NCI-H526 treated with DMSO at 0.1 percent for 48 hours (cell line): ENCODE measurements around the gene C11orf21.

Experiments
- DNase-seq: peaks from one replicate; lab custom pipeline; 2025; lab: John Stamatoyannopoulos, UW

The C11orf21 gene

DNA sequence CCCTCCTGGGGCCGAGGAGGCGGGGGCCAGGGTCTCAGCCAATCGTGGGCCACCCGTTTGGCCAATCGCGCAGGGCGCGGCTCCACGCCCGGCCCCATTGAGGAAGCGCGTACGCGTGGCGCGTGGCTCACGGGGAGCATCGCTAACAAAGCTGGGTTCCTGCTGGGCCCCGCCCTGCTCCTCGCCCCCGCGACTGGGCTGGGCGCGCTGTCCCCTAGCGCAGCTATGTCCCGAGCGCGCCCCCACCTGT, 30.7 kb downstream of the C11orf21 start:
- peak; percentile 73 for DNase-seq

DNA sequence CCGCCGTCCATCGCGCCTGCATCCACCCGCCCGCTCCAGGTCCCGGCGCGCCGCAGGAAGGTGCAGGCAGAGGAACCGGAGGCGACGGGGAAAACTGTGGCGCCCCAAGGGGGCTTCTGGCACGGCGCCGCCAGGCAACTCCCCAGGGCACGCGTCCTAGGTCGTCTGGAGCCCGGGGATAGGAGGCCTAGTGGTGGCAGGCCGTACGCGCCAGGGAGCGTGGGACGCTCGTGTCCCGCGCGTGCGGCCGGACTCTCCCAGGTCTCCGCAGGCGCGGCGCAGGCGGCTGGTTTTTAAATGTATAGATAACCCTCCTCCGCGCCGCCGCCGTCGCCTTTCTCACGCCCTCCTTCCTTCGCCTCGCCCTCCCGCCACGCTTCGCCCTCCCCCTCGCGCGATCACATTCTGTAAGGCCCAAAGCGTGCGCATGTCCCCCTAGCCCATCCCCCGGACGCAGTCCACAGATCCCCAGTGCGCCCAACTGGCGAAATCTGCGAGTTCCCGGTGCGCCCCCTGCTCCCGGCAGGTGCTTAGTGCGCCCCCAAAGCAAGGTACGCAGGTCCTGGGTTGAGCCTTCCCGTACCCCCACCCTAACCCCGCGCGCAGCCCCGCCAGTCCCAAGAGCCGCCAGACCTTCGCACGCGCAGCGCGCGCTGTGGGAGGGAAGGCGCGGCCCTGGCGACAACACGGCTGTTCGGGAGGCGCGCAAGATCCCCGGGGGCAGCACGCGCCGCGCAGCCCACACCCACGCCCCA, 31.2 kb downstream of the C11orf21 start, which contains the start of gene ASCL2:
ASCL2 (minus strand) TSS at position 267 of the 755 bp plus-strand sequence; CDS start at position 11, 256 bp downstream.
- DNase-seq, result peak; percentile 63

DNA sequence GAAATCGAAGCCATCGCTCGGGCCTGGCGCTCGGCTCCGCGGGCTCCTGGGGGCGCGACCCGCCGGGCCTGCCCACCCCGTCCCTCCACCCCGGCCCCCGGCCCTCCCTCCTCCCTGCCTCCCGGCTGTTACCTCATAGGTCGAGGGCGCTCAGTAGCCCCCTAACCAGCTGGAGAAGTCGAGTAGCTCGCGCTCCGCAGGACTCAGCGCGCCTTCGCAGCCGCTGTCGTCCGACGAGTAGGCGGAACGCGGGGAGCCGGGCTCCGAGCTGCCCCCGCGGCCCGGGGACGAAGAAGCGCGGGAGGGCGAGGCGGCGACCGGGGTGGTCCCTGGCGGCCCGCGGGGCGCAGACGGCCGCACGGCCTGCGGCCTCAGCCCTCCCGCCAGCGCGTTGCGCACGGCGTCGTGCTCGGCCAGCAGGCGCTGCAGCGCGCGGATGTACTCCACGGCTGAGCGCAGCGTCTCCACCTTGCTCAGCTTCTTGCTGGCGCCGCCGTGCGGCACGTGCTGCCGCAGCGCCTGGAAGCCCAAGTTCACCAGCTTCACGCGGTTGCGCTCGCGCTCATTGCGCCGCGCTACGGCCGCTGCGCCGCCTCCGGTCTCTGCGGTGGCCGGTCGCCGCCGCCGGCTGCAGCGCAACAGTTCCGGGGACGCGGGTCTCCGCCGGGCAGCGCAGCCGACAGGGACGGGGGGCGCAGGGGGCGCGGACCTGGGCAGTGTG, 32.0 kb downstream of the C11orf21 start:
- peak; percentile 72 for DNase-seq

GRCh38 chr11:2268729-2269600, 32.8 kb downstream of the C11orf21 start:
- peak; percentile 92 for DNase-seq

- peak; percentile 41 for DNase-seq
Measured at GRCh38 chr11:2267851-2268728, 33.6 kb downstream of the C11orf21 start.

DNA sequence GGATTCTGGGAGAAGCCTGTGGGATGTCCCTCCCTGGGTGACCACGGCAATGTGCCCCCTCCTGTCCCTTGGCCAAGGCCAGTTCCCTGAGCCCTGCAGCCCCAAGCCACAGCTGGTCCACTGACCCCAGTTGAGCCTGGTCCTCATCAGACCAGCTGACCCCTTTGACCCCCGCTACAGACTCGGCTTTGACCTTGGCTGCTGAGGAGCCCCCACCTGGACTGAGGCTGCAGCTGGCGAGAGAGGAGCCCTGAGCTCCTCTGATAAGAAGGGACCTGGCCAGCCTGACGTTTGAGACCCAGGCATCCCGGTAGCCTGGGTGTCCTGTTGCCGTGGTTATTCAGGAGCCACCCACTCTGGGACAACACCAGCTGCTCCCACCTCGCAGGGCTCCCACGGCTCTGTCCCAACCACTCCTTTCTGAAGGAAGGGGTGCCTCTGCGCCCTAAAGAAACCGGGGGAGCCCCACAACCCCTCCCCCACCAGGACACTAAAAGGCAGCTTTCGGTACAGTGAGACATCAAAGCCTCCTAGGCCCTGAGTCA, 34.3 kb downstream of the C11orf21 start:
- DNase-seq, result no peak

GRCh38 chr11:2266586-2267305, 35.0 kb downstream of the C11orf21 start:
- no peak for DNase-seq

- DNase-seq, result peak; percentile 83
Measured at GRCh38 chr11:2265854-2266585, 35.7 kb downstream of the C11orf21 start.

- no peak for DNase-seq
Measured at GRCh38 chr11:2265396-2265795, 36.3 kb downstream of the C11orf21 start.

- no peak for DNase-seq
Measured at GRCh38 chr11:2264366-2265053, 37.2 kb downstream of the C11orf21 start.

GRCh38 chr11:2263724-2264360, 37.9 kb downstream of the C11orf21 start:
- no peak for DNase-seq

DNA sequence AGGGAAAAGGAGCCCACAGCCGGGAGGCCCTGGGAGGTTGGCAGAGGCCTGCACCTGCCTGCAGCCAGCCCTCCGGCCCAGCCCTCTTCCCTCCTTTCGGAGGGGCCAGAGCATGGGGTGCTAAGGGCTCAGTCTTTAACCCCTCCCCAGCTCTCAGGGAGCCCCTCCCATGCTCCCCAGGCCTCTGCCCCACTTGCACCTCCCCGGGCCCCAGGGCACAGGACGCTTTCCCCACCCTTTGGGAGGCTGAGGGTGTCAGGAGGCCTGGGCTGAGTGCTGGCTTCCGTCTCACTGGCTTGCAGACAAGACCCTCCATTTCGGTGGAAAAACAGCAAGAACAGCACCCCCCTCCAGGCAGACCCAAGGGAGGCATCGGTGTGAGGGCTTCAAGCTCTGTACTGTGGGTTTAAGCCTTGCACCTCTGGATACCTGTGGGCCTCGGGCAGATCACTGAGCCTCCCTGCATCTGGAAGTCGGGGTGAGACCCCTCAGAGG, 38.6 kb downstream of the C11orf21 start:
- DNase-seq, result peak; percentile 69

DNA sequence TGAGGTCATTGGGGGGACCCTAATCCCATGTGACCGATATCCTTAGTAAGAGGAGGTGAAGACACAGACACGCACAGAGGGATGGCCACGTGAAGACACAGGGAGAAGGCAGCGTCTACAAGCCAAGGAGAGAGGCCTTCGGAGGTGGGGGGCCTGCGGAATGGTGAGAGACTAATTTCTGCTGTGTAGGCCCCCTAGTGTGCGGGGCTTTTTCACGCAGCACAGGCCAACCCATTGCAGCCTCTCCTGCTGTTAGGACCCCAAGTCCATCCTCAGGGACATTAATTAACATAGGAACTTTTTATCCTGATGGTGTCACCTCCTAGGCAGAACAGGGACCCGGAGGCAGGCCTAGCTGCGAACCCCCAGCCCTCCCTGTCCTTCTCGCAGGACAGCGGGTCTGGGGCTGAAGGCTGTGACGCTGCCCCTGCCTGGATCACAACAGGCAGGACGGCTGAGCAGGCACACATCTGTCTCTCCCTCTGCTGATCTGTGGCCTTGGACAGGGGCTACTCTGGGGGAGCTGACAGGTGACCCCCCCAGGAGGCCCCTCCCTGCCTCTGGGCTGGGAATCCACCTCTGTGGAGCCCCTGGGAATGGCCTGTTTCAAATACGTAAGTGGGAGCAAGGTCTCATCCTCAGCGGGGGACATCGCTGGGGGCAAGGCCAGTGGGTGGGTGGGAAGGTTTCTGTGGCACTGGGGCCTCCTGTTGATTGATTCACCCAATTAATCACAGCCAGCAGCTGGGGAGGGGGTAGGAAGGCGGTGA, 39.2 kb downstream of the C11orf21 start:
- DNase-seq, result peak; percentile 82

GRCh38 chr11:2261436-2262230, 40.1 kb downstream of the C11orf21 start:
- DNase-seq, result peak; percentile 99

- DNase-seq, result no peak
Measured at GRCh38 chr11:2260491-2261364, 41.0 kb downstream of the C11orf21 start.

- no peak for DNase-seq
Measured at GRCh38 chr11:2259897-2260451, 41.7 kb downstream of the C11orf21 start.
